ENCODE results near the gene MICAL2. TPM values are rescaled to one million over a fixed set of nuclear protein-coding genes. Genes with fewer than 3 reads are reported as not detected.

The MICAL2 gene
- total RNA-seq, 2 experiments from 2014 or later, result 213 to 220 TPM

DNA sequence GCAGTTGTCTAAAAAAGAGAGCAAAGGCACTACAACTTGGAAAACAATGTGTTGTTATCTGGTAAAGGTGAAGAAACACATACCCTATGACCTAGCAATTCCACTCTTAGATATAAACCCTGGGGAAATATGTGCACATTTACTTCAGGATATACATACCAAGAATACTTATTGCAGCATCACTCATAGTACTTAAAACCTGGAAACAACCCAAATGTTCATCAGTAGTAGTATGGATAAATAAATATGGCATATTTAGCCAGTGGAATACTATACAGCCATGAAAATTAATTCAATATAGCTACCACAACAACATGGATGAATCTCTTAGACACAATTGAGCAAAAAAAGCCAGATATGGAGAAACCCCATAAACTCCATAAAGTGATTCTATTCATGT is 26.1 kb upstream of the MICAL2 start:
- POLR2A ChIA-PET, result no interaction called here
- Mint-ChIP-seq H3K36me3 (no peaks in the 10 kb centered on the region), H3K27ac (no peak overlapping the region), H3K27me3 (no peaks in the 10 kb centered on the region), H3K4me1 (ENCODE audit: low read depth) (peaks cover 48% of the 10 kb centered on the region), H3K4me3 (no peak overlapping the region), H3K9me3 (no peaks in the 10 kb centered on the region)
- DNase-seq, result no peak
- CTCF ChIA-PET, result interaction anchor here (1.2 to 2.1 kb wide), 2 partner anchors 123 to 197 kb away, joined by 3 to 7 read pairs; no protein-coding TSS in a partner anchor
- intact Hi-C loops (cut with micrococcal nuclease), result no loop called here

DNA sequence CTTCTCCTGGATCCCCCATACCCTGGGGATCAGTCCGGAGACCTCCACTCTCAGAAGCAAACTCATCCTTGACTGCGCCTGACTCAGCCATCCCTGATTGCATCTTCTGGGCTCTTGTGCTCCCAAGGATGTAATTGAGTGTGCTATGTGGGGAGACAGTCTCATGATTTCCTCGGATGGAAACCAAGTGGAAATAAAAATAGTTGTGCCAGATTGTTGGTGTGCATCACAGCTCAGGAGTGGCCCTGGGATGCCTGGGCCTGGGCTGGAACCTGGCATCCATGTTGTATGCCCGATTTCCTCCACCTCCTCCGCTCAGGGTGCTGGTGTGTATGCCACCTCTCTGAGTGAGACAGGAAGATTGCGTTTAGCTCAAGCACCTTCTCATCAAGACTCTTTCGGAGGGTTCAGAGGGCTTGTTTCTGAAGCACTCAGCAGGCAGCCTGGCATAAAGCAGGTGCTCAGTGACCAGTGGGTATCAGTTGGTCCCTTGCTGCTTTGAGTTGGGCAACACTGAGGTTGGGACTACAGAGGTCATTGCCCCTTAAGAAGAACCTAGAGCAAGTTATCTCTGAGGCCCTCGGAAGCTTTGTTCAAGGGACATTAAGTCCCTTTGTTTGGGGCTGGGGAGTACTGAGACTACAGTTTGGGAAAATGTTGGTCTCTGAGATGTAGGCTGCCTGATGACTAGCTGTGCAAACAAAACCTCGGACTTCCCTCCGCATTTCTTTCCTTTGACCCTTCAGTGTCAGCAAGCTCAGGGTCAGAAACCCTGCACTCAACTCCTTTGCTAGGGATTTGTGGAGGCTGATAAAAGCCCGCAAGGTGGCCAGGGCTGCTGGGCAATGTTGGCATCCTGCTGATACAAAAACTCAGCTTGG is 24.8 kb upstream of the MICAL2 start:
- CTCF ChIA-PET, result interaction anchor here (0.9 to 3.9 kb wide), 11 partner anchors 14 to 203 kb away, joined by 3 to 29 read pairs (median 7); no protein-coding TSS in a partner anchor
- POLR2A ChIA-PET, result interaction anchor here (0.6 to 1.7 kb wide), 3 partner anchors 13 to 151 kb away, joined by 3 to 7 read pairs (median 4); partner anchors contain the start of gene MICAL2
- intact Hi-C loops (cut with micrococcal nuclease), result loop anchor here (2.0 kb wide), 1 partner anchor 23 kb away; no protein-coding TSS in a partner anchor
- H3K27ac Mint-ChIP-seq, result no peak overlapping the region
- no peak for DNase-seq
- H3K4me1 Mint-ChIP-seq (ENCODE audit: low read depth), result peaks cover 58% of the 10 kb centered on the region
- H3K4me3 Mint-ChIP-seq, result no peak overlapping the region
- no peaks in the 10 kb centered on the region for H3K9me3 Mint-ChIP-seq
- H3K36me3 Mint-ChIP-seq, result no peaks in the 10 kb centered on the region
- no peaks in the 10 kb centered on the region for H3K27me3 Mint-ChIP-seq

DNA sequence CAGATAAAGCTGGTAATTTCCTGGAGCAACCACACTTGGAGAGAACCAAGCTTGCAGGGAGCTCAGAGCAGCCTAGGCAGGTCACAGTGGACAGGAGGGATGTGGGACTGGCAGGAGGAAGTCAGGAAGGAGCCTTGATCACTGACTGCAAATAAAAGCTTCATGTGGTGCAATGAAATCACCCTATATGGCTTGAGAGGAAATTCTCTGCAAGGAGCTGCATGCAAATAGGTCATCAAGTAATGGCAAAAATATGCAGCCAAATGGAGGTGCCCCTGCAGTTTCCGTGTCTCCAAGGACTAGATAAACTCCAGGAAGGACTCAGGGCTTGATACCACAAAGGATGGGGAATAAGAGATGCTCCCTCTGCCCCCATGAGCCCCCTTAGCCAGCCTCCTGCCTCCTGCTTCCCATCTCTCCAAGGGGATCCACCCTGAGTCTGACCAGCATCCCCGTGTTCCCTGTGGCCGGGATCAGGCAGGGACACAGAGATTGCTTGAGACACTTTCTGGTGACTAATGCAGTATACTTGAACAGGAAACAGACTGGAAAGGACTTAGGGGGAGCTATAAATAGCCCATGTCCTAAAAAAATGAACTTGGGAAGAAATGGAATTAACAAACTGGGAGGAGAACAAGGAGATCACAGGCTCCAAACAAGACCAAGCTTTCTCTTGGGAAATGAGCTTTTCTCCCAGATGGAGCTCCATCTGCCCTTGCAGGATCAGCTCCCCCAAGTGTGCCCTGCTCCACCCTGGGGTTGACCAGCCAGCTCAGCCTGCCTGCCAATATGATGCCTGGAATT is 23.9 kb upstream of the MICAL2 start:
- POLR2A ChIA-PET, result interaction anchor here (0.9 to 1.8 kb wide), 5 partner anchors 9 to 150 kb away, joined by 3 to 7 read pairs (median 4); partner anchors contain the start of gene MICAL2
- no peaks in the 10 kb centered on the region for H3K27me3 Mint-ChIP-seq
- CTCF ChIA-PET, result interaction anchor here (0.5 to 3.9 kb wide), 14 partner anchors 15 to 203 kb away, joined by 3 to 29 read pairs (median 5); partner anchors contain the start of gene MICAL2
- DNase-seq, result no peak
- no peak overlapping the region for H3K4me3 Mint-ChIP-seq
- peak overlapping the region; percentile 68 for H3K27ac Mint-ChIP-seq
- peaks cover 60% of the 10 kb centered on the region for H3K4me1 Mint-ChIP-seq (ENCODE audit: low read depth)
- intact Hi-C loops (cut with micrococcal nuclease), result loop anchor here (1.0 to 2.0 kb wide), 2 partner anchors 22 to 150 kb away; no protein-coding TSS in a partner anchor
- no peaks in the 10 kb centered on the region for H3K9me3 Mint-ChIP-seq
- no peaks in the 10 kb centered on the region for H3K36me3 Mint-ChIP-seq

DNA sequence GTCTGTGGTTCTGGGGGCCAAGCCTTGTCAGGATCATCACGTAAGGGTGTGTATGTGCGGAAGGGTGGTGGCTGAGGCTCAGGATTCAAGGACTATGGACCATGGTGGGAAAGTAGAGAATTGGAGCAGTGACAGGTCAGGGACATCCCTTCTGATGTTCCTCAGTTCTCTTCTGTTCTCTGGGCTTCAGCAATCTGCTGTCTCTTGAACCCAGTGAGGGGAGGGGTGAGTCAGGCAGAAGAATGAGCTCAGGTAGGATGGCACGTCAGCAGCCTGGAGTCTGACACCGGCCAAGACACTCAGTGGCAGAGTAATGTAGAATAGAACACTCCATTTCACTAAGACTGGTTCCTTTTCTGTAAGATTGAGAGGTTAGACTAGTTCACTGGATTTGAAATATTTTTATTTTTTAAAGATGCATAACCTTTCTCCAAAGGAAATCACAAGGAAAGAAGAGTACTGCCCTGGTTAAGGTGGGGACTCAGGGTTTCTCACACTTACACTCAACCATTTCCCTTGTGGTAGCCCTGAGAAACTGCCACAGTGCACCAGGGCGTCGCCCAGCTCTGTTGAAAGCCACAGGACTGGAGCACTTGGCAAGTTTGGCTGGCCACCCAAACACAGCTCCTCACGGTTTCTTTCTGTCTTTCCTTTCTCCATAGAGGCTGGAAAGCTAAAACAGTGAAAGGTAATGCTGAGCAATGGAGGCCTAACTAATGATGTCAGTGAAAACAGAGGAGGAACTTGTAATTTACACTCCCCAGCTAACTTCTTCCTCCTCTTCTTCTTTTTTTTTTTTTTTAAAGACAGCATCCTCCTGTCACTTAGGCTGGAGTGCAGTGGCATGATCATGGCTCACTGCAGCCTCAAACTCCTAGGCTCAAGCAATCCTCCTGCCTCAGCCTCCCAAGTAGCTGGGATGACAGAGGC is 23.1 kb upstream of the MICAL2 start:
- ChIA-PET CTCF (interaction anchor here (0.5 to 3.9 kb wide), 13 partner anchors 23 to 202 kb away, joined by 3 to 29 read pairs (median 6); partner anchors contain the start of gene MICAL2), POLR2A (interaction anchor here (0.9 to 1.8 kb wide), 7 partner anchors 8 to 149 kb away, joined by 3 to 7 read pairs (median 4); partner anchors contain the start of gene MICAL2)
- intact Hi-C loops (cut with micrococcal nuclease), result loop anchor here (1.0 to 2.0 kb wide), 2 partner anchors 21 to 149 kb away; no protein-coding TSS in a partner anchor
- Mint-ChIP-seq H3K27me3 (no peaks in the 10 kb centered on the region), H3K4me3 (peak overlapping the region; percentile 13), H3K36me3 (no peaks in the 10 kb centered on the region), H3K9me3 (no peaks in the 10 kb centered on the region), H3K4me1 (ENCODE audit: low read depth) (peaks cover 60% of the 10 kb centered on the region), H3K27ac (peak overlapping the region; percentile 68)
- peak; percentile 64 for DNase-seq

DNA sequence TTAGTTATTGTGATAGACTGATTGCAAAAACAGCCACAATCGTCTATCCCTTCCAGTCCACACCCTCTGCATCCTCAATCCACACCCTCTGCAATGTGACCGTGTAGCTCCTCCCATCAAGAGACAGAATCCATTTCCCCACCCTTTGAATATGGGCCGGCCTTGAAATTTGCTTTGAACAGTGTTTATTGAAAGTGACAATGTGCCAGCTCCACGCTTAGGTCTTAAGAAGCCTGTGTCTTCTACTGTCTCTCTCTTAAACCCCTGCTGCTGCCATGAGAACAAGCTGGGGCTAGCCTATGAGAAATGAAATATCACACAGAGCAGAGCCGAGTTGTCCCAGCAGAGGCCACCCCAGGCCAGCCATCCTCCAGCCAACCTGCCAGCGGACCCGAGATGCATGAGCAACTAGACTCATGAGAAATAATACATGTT is 22.3 kb upstream of the MICAL2 start:
- intact Hi-C loops (cut with micrococcal nuclease), result no loop called here
- Mint-ChIP-seq H3K36me3 (no peaks in the 10 kb centered on the region), H3K4me1 (ENCODE audit: low read depth) (peaks cover 60% of the 10 kb centered on the region), H3K27me3 (no peaks in the 10 kb centered on the region), H3K4me3 (no peak overlapping the region), H3K9me3 (no peaks in the 10 kb centered on the region), H3K27ac (peak overlapping the region; percentile 48)
- DNase-seq, result peak; percentile 46
- ChIA-PET CTCF (interaction anchor here (0.6 to 3.9 kb wide), 10 partner anchors 22 to 201 kb away, joined by 3 to 29 read pairs (median 6); partner anchors contain the start of gene MICAL2), POLR2A (interaction anchor here (1.0 to 1.8 kb wide), 4 partner anchors 8 to 120 kb away, joined by 3 to 5 read pairs (median 4); no protein-coding TSS in a partner anchor)

DNA sequence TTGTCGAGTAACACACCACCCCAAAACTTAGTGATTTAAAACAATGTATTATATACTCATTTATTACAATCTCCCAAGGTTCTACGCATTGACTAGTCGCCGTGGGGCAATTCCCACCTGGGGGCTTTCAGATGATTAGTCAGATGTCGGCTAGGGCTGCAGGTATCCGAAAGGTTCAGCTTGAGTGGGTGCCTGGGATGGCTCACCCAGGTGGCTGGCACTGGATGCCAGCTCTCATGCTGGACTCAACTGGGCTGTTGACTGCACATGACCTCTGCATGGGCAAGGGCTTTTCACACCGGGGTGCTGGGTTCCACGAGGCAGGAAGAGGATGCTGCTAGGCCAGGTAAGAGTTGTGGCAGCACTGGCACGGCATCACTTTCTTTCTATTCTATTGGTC is 21.9 kb upstream of the MICAL2 start:
- DNase-seq, result no peak
- ChIA-PET POLR2A (no interaction called here), CTCF (interaction anchor here (1.1 to 3.9 kb wide), 7 partner anchors 15 to 201 kb away, joined by 3 to 29 read pairs (median 6); no protein-coding TSS in a partner anchor)
- H3K9me3 Mint-ChIP-seq, result no peaks in the 10 kb centered on the region
- no peak overlapping the region for H3K27ac Mint-ChIP-seq
- peaks cover 60% of the 10 kb centered on the region for H3K4me1 Mint-ChIP-seq (ENCODE audit: low read depth)
- intact Hi-C loops (cut with micrococcal nuclease), result no loop called here
- no peaks in the 10 kb centered on the region for H3K27me3 Mint-ChIP-seq
- no peak overlapping the region for H3K4me3 Mint-ChIP-seq
- no peaks in the 10 kb centered on the region for H3K36me3 Mint-ChIP-seq

DNA sequence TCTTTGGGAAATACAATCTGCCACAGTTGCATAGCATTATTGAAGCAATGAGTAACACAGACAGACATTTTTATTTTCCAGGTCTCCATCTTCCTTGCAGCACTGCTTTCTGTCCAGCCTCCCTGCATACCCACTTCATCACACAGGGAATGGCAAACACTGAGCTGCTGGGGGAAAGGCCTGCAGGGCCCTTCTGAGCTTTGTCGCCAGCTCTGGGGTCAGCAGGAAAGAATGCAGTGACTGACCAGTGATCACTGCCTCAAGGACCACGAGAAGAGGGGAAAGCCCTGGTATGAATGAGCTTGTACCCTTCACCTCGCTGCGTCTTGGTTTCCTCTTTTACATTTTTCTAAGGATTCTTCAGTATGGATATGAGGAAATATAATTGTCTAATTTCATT is 21.3 kb upstream of the MICAL2 start:
- Mint-ChIP-seq H3K36me3 (no peaks in the 10 kb centered on the region), H3K27me3 (no peaks in the 10 kb centered on the region), H3K4me1 (ENCODE audit: low read depth) (peaks cover 56% of the 10 kb centered on the region), H3K27ac (no peak overlapping the region), H3K9me3 (no peaks in the 10 kb centered on the region), H3K4me3 (no peak overlapping the region)
- ChIA-PET POLR2A (no interaction called here), CTCF (interaction anchor here (1.1 to 3.9 kb wide), 4 partner anchors 15 to 192 kb away, joined by 3 to 16 read pairs (median 5); no protein-coding TSS in a partner anchor)
- intact Hi-C loops (cut with micrococcal nuclease), result no loop called here
- DNase-seq, result no peak

DNA sequence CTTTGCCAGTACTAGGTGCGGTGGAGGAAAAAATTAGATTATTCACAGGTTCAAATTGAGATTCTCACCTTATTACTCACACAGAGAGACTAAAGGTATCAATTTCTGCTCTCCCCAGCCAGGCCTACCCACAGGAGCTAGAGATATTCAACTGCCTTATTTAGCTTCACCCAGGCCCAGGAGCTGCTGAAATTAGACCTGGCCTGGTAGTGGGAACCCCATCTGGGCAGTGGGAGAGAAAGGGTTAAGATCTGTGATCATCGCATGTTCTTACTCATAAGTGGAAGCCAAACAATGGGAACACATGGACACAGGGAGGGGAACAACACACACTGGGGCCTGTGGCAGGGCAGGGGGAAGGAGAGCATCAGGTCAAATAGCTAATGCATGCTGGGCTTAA is 20.9 kb upstream of the MICAL2 start:
- no peak overlapping the region for H3K4me3 Mint-ChIP-seq
- DNase-seq, result no peak
- H3K4me1 Mint-ChIP-seq (ENCODE audit: low read depth), result peaks cover 56% of the 10 kb centered on the region

GRCh38 chr11:12090061-12090591 is 20.3 kb upstream of the MICAL2 start:
- no peak overlapping the region for H3K4me3 Mint-ChIP-seq
- H3K9me3 Mint-ChIP-seq, result no peaks in the 10 kb centered on the region
- H3K36me3 Mint-ChIP-seq, result no peaks in the 10 kb centered on the region
- CTCF ChIA-PET, result interaction anchor here (0.6 to 1.6 kb wide), 4 partner anchors 14 to 191 kb away, joined by 3 to 4 read pairs (median 3); no protein-coding TSS in a partner anchor
- no peak for DNase-seq
- H3K27ac Mint-ChIP-seq, result peak overlapping the region; percentile 29
- H3K27me3 Mint-ChIP-seq, result no peaks in the 10 kb centered on the region
- POLR2A ChIA-PET, result interaction anchor here (1.3 kb wide), 1 partner anchor 12 kb away, joined by 3 read pairs; no protein-coding TSS in a partner anchor
- intact Hi-C loops (cut with micrococcal nuclease), result no loop called here
- peaks cover 54% of the 10 kb centered on the region for H3K4me1 Mint-ChIP-seq (ENCODE audit: low read depth)

More for the DNA sequence above, 20.9 kb upstream of the MICAL2 start:
- peak overlapping the region; percentile 34 for H3K27ac Mint-ChIP-seq
- H3K9me3 Mint-ChIP-seq, result no peaks in the 10 kb centered on the region
- intact Hi-C loops (cut with micrococcal nuclease), result no loop called here
- no peaks in the 10 kb centered on the region for H3K36me3 Mint-ChIP-seq
- no peaks in the 10 kb centered on the region for H3K27me3 Mint-ChIP-seq
- ChIA-PET POLR2A (no interaction called here), CTCF (interaction anchor here (0.9 to 3.9 kb wide), 5 partner anchors 15 to 192 kb away, joined by 3 to 16 read pairs (median 4); no protein-coding TSS in a partner anchor)

GRCh38 chr11:12090761-12091258 is 19.6 kb upstream of the MICAL2 start:
- POLR2A ChIA-PET, result interaction anchor here (1.3 kb wide), 1 partner anchor 12 kb away, joined by 3 read pairs; no protein-coding TSS in a partner anchor
- Mint-ChIP-seq H3K4me3 (no peak overlapping the region), H3K27me3 (no peaks in the 10 kb centered on the region), H3K36me3 (no peaks in the 10 kb centered on the region), H3K9me3 (no peaks in the 10 kb centered on the region), H3K4me1 (ENCODE audit: low read depth) (peaks cover 47% of the 10 kb centered on the region), H3K27ac (no peak overlapping the region)
- intact Hi-C loops (cut with micrococcal nuclease), result no loop called here
- CTCF ChIA-PET, result interaction anchor here (0.6 to 1.2 kb wide), 2 partner anchors 43 to 191 kb away, joined by 3 to 4 read pairs; no protein-coding TSS in a partner anchor
- DNase-seq, result no peak

Data from activated CD4-positive, alpha-beta memory T cell treated with anti-CD3 and anti-CD28 coated beads for 36 hours (primary cell).